Small intestine (tissue), 7 donors: ENCODE measurements around the gene MAP3K12. TPM values are rescaled to one million over a fixed set of nuclear protein-coding genes. Genes with fewer than 3 reads are reported as not detected.
A peak's percentile ranks its signal among the peaks of the same experiment; 100 is the strongest.
"Not testable (repeated sequence)": the region's sequence is repeated elsewhere in the genome, so short reads cannot be mapped to it uniquely, and the experiment has no call there.

Source experiments
- DNase-seq, 2 donors: peaks; one replicate each; pipeline versions ENCODE4 v3.0.0 to v3.0.0-alpha.2; 2013
- FAIRE-seq: peaks from 2 replicates; lab custom pipeline; 2012; peaks lifted over from hg19 to GRCh38; lab: Jason Lieb, UNC
- H3K27ac ChIP-seq, 3 donors: one replicate each; pipeline ENCODE4 v1.5.1; 2013; ENCODE audit warnings: low read length in 2 of 3, mild to moderate bottlenecking in 2 of 3, control low read depth in 1 of 3, inconsistent platforms in 1 of 3, low read depth in 1 of 3, moderate library complexity in 1 of 3
- H3K27me3 ChIP-seq, 3 donors: one replicate each; pipeline ENCODE4 v1.6.1; 2013; ENCODE audit warnings: low read length in 3 of 3, inconsistent platforms in 1 of 3; ENCODE audit not compliant: control insufficient read depth in 3 of 3, insufficient read depth in 3 of 3
- H3K36me3 ChIP-seq, 3 donors: one replicate each; pipeline ENCODE4 v1.6.1; 2013; ENCODE audit warnings: low read length in 3 of 3, inconsistent platforms in 1 of 3, low read depth in 1 of 3, mild to moderate bottlenecking in 1 of 3, moderate library complexity in 1 of 3; ENCODE audit not compliant: control insufficient read depth in 3 of 3, insufficient read depth in 2 of 3
- H3K4me1 ChIP-seq, 3 donors: one replicate each; pipeline ENCODE4 v1.6.1; 2013; ENCODE audit warnings: low read length in 2 of 3, inconsistent platforms in 1 of 3, low read depth in 1 of 3, mild to moderate bottlenecking in 1 of 3, moderate library complexity in 1 of 3; ENCODE audit not compliant: control insufficient read depth in 3 of 3, insufficient read depth in 2 of 3
- H3K4me3 ChIP-seq, 3 donors: one replicate each; pipeline ENCODE4 v1.5.1; 2013; ENCODE audit warnings: low read length in 3 of 3, control low read depth in 1 of 3, inconsistent platforms in 1 of 3, low read depth in 1 of 3, mild to moderate bottlenecking in 1 of 3, moderate library complexity in 1 of 3
- H3K9me3 ChIP-seq, 2 donors: one replicate each; pipeline ENCODE4 v1.6.1; 2013; ENCODE audit warnings: low read depth in 1 of 2, low read length in 1 of 2; ENCODE audit not compliant: control insufficient read depth in 2 of 2, insufficient read depth in 1 of 2
- WGBS, 3 donors: extraction: QIAGEN DNeasy Blood & Tissue Kit; methylation state at CpG; one replicate each; pipeline ENCODE4 v1.1.7; 2013; 5-methylcytosine and 5-hydroxymethylcytosine counted together
- polyA plus RNA-seq, 4 donors: library from polyadenylated mRNA; stranded (reverse) in 3 of 4; unstranded in 1 of 4; fragments of 200-250 nt in 3 of 4; fragments of 120-200 nt in 1 of 4; gene quantifications; one replicate each; pipeline versions ENCODE4 v1.2.1 to v1.2.3, GENCODE V29; 2013
- donor health status: healthy with polysubstance abuse.
- donor health status: control.
- donor health status: control.
- donor health status: Bipolar disorder and iron deficiency.
- donor health status: healthy.

The MAP3K12 gene
- polyA plus RNA-seq, 4 donors: 0.67 to 9.0 (median 4.3) TPM

GRCh38 chr12:53453953-53454640 is 45.2 kb downstream of the MAP3K12 start:
- Histone ChIP-seq H3K27me3 (no peaks in the 10 kb centered on the region), H3K36me3 (peaks cover 27 to 36% (median 28%) of the 10 kb centered on the region in 3 donors), H3K9me3 (no peaks in the 10 kb centered on the region), H3K4me3 (no peak overlapping the region), H3K4me1 (peaks cover 0 to 18% (median 4%) of the 10 kb centered on the region in 3 donors), H3K27ac (no peak overlapping the region)
- 23 to 26% (median 24%) methylated on average over 6 of the region's 6 CpGs for WGBS, 3 donors
- DNase-seq: no peak
- no peak for FAIRE-seq

GRCh38 chr12:53452159-53453077 is 46.8 kb downstream of the MAP3K12 start:
- FAIRE-seq: no peak
- Histone ChIP-seq H3K4me3 (peak overlapping the region; percentile 89 to 98 (median 97)), H3K27me3 (no peaks in the 10 kb centered on the region), H3K4me1 (peaks cover 0 to 18% (median 4%) of the 10 kb centered on the region in 3 donors), H3K9me3 (no peaks in the 10 kb centered on the region), H3K27ac (peak overlapping the region; percentile 93 to 98 (median 96)), H3K36me3 (peaks cover 17 to 38% (median 19%) of the 10 kb centered on the region in 3 donors)
- DNase-seq: peak; percentile 74 to 92
- 0 to 1% (median 1%) methylated on average over 55 to 70 of the region's 82 CpGs for WGBS, 3 donors

DNA sequence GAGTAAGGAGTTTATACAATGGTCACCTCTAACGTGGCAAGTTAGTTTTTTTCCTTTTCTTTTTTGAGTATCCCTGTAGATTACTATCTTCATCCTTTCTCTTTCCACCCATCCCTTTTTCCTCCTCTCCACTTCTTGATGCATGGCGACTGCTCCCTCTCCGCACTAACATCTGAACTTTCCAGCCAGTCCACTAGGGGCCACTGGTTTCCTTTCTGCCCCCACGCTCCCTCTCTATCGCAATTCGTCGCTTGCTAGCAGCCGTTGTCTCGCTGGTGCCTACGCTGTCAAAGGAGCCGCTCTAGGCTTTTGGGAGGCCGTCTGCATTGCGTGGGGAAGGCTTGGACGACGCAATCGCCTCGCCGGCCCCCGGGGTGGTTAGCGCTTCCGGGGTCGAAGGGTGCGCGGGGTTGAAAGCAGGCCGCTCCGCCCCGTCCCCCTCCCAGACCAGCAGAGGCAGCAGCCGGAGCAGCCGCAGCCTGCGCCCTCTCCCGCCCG is 47.5 kb downstream of the MAP3K12 start, which contains the start of gene PCBP2:
Gene PCBP2, plus strand, starts transcription at position 442 of the 498 bp plus-strand sequence. CDS start 2,699 bp downstream, outside the sequence.
- peaks cover 17 to 38% (median 18%) of the 10 kb centered on the region in 3 donors for H3K36me3 ChIP-seq
- H3K4me3 ChIP-seq: peak within 1 kb of the TSS; percentile 89 to 98 (median 97)
- peaks cover 0 to 18% (median 4%) of the 10 kb centered on the region in 3 donors for H3K4me1 ChIP-seq
- peak; percentile 59 for FAIRE-seq
- H3K27ac ChIP-seq: peak within 1 kb of the TSS; percentile 93 to 98 (median 96)
- DNase-seq: peak; percentile 99 to 100
- no peaks in the 10 kb centered on the region for H3K9me3 ChIP-seq
- no peaks in the 10 kb centered on the region for H3K27me3 ChIP-seq
- 0% methylated on average over 24 to 32 of the region's 32 CpGs for WGBS, 3 donors

DNA sequence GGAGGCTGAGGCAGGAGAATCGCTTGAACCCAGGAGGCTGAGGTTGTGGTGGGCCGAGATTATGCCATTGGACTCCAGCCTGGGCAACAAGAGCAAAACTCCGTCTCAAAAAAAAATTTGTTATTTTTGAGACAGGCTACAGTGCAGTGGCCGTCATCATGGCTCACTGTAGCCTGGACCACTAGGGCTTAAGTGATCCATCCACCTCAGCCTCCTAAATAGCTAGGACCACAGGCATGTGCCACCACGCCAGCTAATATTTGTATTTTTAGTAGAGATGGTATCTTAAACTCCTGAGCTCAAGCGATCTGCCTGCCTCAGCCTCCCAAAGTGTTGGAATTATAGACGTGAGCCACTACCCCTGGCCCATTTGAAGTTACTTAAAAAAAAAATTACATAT is 48.3 kb downstream of the MAP3K12 start:
- Histone ChIP-seq H3K27me3 (no peaks in the 10 kb centered on the region), H3K4me3 (no peak overlapping the region), H3K27ac (no peak overlapping the region), H3K36me3 (peaks cover 11 to 36% (median 19%) of the 10 kb centered on the region in 3 donors), H3K9me3 (no peaks in the 10 kb centered on the region), H3K4me1 (peaks cover 0 to 16% (median 4%) of the 10 kb centered on the region in 3 donors)
- 93 to 95% (median 93%) methylated on average over 7 of the region's 7 CpGs for WGBS, 3 donors
- DNase-seq: no peak
- no peak for FAIRE-seq

GRCh38 chr12:53444593-53445325 is 54.5 kb downstream of the MAP3K12 start:
- Histone ChIP-seq H3K36me3 (peaks cover 7 to 46% (median 9%) of the 10 kb centered on the region in 3 donors), H3K4me3 (peak overlapping the region in 2 of 3 donors; percentile 14 to 35), H3K27ac (peak overlapping the region in 2 of 3 donors; percentile 62 to 68)
- not testable (repeated sequence) for FAIRE-seq, H3K9me3 ChIP-seq, H3K4me1 ChIP-seq, H3K27me3 ChIP-seq
- DNase-seq: peak in 1 of 2 donors; percentile 59
- 56 to 79% (median 65%) methylated on average over 11 of the region's 11 CpGs for WGBS, 3 donors

DNA sequence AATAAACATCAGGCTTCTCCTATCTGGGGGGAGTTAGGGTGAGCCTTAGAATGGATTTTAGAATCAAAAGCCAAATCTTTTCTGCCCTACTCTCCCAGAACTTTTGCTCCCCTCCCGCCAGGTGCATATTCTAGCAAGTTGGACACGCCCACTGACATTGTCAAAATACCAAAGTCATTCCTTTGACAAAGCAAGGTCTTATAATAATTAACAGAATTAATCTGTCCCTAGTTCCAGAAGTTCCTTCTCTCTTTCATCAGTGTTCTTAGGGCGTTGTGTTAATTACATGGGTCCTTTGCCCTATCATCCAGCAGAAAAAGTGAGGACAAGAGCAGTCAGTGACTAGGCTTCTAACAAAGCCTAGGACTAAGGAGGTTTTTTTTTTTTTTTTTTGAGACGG is 55.3 kb downstream of the MAP3K12 start:
- H3K4me1 ChIP-seq: peaks cover 0 to 9% (median 0%) of the 10 kb centered on the region in 3 donors
- peaks cover 7 to 41% (median 9%) of the 10 kb centered on the region in 3 donors for H3K36me3 ChIP-seq
- no peaks in the 10 kb centered on the region for H3K9me3 ChIP-seq
- no peaks in the 10 kb centered on the region for H3K27me3 ChIP-seq
- peak; percentile 83 to 96 for DNase-seq
- peak overlapping the region; percentile 35 to 71 (median 43) for H3K27ac ChIP-seq
- FAIRE-seq: no peak
- peak overlapping the region in 1 of 3 donors; percentile 80 for H3K4me3 ChIP-seq
- WGBS, 3 donors: 12 to 70% (median 37%) methylated on average over 3 to 4 of the region's 4 CpGs

DNA sequence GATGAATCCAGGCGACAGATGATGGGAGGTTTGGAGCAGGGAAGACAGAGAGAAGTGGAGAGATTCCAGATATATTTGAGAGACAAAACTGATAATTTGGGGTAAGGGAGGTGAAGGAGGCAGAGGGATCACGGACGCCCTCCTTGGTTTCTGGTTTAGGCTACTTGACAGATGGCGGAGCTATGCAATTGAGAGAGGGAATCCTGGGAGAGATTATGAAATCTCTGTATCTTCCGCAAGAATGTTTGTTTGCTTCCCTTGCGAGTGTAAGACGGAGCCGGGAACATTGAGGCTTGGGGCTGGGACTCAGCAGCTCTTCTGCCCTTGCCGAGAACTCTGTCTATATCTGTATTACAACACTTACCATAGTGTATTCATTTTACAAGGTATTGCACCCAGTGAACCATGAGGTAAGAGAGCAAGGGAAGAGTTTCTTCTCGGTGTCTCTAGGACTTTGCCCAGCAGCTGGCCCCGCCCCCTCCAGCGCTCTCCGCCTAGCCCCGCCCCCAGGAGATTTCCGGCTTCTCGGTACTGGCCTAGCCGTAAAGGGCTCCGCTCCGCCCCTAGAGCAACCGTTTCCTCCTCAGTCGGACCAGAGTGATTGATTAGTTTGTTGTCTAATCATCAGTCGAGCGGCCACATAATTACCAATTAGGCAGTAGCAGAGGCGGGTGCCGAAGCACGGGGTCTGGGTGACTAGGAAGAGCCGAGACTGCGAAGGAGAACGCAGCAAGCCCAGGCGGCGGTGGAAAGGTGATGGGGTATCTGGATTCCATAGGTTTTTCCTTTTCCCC is 58.0 kb downstream of the MAP3K12 start, which contains the start of gene PRR13:
Gene PRR13, plus strand, starts transcription at position 695 of the 794 bp plus-strand sequence. CDS start 981 bp downstream, outside the sequence.
- no peak for FAIRE-seq
- peak within 1 kb of the TSS; percentile 80 to 82 (median 81) for H3K4me3 ChIP-seq
- 0 to 2% (median 2%) methylated on average over 31 of the region's 31 CpGs for WGBS, 3 donors

More for the DNA sequence above, 58.0 kb downstream of the MAP3K12 start, which contains the start of gene PRR13:
- Histone ChIP-seq H3K9me3 (no peaks in the 10 kb centered on the region), H3K36me3 (peaks cover 1 to 20% (median 7%) of the 10 kb centered on the region in 3 donors), H3K4me1 (peaks cover 0 to 9% (median 0%) of the 10 kb centered on the region in 3 donors), H3K27me3 (no peaks in the 10 kb centered on the region), H3K27ac (peak within 1 kb of the TSS; percentile 92 to 98 (median 96))
- DNase-seq: peak; percentile 99 to 100
